Measurements from ENCODE around the gene FAM186B.
"Not testable (repeated sequence)": the region's sequence is repeated elsewhere in the genome, so short reads cannot be mapped to it uniquely, and the experiment has no call there.

FAM186B gene

GRCh38 chr12:49633703-49634345 is 28.4 kb upstream of the FAM186B start:
- DNase-seq = no peak

- no peak for DNase-seq
Observed at GRCh38 chr12:49632986-49633702, 27.7 kb upstream of the FAM186B start.

DNA sequence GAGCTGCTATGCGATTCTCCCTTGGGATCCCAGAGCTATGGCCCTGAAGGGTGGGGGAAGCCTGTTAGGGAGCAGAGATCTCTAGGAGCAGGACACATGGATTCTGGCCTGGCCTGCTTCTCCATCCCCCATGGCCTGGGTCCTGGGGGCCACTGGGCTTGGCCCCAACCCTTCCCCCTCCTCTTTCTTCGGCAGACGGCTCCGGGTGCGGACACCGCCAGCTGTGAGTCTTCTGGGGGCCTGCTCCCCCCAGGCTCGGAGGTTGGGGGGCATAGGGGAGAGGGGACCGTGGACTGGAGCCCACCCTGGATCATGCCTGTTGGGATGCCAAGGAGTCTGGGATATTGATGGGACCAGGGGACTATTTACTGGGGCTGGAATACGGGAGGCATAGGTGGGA is 27.0 kb upstream of the FAM186B start:
- no peak for DNase-seq

DNA sequence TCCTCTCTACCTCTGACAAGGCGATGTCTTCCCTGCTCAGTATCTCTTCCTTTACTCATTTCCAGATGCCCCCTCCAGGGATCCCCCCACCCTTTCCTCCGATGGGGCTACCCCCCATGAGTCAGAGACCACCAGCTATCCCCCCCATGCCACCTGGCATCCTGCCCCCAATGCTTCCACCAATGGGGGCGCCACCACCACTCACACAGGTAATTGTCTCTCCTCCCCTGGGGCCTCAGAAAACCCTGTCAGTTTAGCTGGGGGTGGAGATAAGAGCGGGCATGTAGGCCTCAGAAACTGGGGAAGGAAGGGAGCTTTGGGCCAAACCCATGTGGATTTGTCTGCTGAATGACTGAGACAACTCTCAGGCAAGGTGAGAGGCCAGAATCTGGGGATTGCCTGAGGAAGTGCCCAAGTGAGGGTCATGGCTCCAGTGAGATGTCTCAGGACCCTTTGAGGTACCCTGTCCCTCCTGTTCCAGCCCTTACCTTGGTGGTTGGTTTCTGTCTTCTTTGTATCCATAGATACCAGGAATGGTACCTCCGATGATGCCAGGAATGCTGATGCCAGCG is 26.0 kb upstream of the FAM186B start:
- no peak for DNase-seq

DNA sequence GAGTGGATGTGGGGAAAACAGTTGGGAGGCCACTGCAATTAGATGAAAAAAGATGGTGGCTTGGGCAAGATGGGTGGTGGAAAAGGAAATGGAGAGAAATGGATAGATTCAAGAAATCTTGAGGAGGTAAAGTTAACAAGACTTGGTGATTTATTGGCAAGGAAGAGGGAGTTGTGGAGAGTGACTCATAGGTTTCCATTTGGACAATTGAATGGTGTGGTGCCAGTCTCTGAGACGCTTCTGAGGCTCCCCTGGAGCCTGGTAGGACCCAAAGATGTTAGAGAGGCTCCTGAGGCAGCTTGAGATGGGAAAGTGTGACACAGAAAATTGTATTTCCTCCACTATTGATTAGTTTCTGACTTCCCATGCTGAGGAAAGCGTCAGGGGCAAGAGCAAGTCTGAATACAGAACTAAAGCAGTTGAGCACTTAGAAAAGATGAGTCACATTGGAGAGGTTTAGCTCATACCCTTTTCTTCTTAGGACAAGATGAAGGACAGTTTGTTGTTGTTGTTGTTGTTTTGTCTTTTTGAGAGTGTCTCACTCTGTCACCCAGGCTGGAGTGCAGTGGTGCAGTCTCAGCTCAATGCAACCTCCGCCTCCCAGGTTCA is 22.4 kb upstream of the FAM186B start:
- no peak for DNase-seq

DNA sequence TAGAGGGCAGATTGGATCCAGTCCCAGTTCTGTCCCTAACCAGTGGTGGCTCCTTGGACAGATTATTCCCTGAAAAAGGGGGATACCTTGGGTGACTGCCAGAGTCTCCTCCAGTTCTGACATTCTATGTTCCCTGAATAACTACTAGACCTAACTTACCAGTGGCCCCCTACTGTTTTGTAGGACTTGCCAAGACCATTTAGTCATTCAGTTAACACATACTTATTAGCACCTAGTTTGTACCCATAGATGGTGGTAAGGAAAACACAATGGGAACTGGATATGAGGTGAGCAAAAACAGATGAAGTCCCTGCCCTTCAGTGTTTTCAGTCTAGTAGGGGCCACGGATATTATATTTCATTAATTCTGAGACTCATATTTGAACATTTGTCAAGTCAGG is 21.4 kb upstream of the FAM186B start:
- no peak for DNase-seq

GRCh38 chr12:49626169-49626835 is 20.9 kb upstream of the FAM186B start:
- DNase-seq = peak in 1 of 2 donors; percentile 25

GRCh38 chr12:49624921-49625577 is 19.6 kb upstream of the FAM186B start:
- DNase-seq = no peak

DNA sequence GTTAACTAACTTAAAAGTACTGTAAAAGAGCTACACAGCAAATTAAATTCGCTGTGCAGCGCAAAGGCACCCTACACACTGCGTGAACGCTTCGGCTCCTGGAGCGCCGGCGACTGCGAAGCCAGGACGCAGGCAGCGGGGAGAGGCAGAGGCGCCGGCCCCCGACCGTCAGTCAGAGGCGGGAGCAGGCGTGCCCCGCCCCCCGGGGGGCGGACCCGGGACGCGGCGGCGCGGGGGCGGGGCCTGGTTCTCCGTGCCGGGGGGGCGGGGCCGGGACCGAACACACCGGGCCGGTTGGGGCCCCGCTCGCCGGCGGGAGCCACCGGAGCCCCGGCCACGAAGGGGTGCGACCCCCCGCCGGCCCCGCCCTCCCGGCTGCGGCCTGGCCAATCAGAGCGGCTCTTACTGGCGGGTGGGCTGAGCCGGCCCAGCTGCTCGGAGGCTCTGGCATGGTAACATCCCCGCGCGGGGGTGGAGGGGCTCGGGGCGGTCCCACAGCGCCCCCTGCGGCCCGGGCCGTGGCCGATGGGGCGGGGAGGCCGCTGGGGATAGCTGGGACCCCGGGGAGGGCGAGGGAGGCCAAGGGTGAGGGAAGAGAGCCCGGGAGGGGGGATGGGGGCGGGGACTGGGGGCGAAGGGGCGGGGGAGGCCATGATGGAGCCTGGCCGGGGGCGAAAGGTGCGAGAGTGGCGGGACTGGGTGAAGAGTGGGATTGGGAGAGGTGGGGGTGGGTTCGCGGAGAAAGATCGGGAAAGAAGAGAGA is 17.9 kb upstream of the FAM186B start, which contains the start of gene PRPF40B:
Gene PRPF40B, plus strand, starts transcription at position 420 of the 763 bp plus-strand sequence. Its CDS starts 30 bp downstream, at position 450.
- DNase-seq = peak; percentile 89 to 91

DNA sequence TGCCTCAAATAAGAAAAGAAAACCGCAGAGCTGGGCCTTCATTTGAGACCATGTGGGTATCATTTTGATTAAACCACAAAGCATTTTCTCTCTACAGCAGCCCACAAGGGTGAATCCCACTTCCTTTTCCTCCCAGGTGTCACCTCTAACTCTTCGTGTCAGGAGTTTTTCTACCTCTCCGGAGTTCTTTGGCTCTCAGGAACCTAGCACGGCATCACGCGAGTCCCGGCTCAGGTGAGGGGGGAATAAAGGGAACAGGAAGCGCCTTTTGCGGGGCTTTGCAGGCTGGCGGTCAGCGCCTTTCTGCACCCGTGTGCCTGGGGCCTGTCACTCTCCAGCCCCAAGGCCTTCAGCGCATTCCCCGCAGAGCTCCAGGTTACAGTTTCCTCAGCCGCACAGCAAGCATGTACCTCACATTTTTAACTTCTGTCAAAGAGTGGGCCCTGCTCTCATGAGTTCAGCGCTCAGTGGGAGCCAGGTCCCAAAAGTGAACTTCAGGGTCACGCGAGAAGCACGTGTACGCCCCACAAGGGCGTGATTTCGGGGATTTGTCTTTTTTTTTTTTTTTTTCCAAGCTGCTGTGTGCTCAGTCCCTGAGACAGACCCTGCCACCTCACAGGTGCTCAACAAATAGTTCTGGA is 17.2 kb upstream of the FAM186B start:
- DNase-seq = peak; percentile 28 to 71

GRCh38 chr12:49621651-49622500 is 16.4 kb upstream of the FAM186B start:
- DNase-seq = no peak

- no peak for DNase-seq
Observed at GRCh38 chr12:49619286-49619685, 13.8 kb upstream of the FAM186B start.

- DNase-seq = no peak
Observed at GRCh38 chr12:49618576-49618975, 13.1 kb upstream of the FAM186B start.

DNA sequence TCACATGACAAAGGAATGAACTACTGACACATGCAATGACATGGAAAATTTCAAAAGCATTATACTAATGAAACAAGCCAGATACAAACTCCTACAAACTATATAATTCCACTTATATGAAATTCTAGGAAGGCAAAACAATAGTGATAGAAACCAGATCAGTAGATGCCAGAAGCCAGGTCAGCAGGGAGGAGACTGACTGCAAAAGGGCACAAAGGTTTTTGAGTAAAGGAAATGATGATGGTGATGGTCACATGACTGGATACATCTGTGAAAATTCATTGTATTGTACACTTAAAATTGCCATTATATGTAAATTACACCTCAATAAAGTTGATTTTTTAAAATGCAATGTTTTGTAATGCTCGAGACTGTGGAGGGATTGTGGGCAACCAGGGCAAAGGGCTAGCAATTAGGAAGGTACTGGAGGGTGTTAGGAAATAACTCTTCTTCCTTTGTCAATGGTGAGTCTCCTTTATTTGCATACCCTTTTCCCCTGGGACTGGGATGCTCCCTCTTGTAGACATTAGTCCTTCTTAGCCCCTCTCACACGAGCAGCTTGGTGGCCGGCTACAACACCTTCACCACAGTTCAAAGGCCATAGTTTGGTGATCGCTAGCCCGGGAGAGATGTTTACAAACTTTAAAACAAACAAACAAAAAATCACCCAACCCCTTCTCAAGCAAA is 11.2 kb upstream of the FAM186B start:
- no peak for DNase-seq

- DNase-seq = no peak
Observed at GRCh38 chr12:49615725-49616124, 10.3 kb upstream of the FAM186B start.

- DNase-seq = no peak
Observed at GRCh38 chr12:49612210-49612609, 6.8 kb upstream of the FAM186B start.

- not testable (repeated sequence) for DNase-seq
Observed at GRCh38 chr12:49610785-49611184, 5.3 kb upstream of the FAM186B start.

- DNase-seq = no peak
Observed at GRCh38 chr12:49609875-49610154, 4.4 kb upstream of the FAM186B start.

DNA sequence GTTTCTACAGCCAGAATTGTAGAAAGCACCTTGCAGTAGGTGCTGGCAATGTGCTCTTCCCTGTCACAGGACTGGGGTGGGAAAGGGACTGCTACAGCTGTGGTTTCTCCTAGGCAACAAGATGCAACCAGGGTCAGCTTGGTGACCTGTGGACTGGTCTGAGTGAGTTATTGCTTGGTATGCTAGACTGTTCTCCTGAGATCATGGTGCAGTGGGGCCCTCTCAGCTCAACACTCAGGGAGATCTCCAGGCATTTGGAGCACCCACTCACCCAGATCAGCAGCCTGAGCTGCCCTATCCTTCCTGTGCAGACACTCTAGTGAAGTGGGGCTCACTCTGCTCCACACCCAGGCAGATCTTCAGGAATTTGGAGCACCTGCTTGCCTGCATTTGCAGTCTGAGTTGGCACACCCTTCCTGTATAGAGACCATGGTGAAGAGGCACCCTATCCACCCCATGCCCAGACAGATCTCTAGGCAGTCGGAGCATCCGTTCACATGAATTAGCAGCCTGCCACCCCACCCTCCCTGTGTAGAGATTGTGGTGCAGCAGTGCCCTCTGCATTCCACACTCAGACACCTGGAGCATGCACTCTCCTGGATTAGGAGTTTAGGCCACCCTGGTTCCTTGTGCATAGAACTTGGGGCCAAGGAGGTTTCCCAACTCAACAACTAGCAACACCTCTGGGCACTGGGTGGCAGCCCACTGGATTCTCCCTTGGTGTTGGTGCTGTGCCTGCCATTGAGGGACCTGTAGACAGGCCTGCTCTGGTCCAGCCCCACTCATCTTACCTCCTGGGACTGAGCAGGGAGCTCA is 3.8 kb upstream of the FAM186B start:
- no peak for DNase-seq
